Fibroblast of mammary gland (primary cell): Measurements from ENCODE around the gene CFAP69.
"Not testable (repeated sequence)": the region's sequence is repeated elsewhere in the genome, so short reads cannot be mapped to it uniquely, and the experiment has no call there.

Source experiments
- DNase-seq: peaks from one replicate; pipeline ENCODE4 v3.0.0-alpha.2; 2010; ENCODE audit warnings: low read depth
- H3K4me3 ChIP-seq: 2 replicates; pipeline ENCODE4 v1.5.1; 2011; ENCODE audit warnings: low read depth, mild to moderate bottlenecking, low read length, moderate library complexity; ENCODE audit not compliant: control insufficient read depth
- TF ChIP-seq, protein P1 (sequence below): conservative IDR thresholded peaks from 2 replicates; pipeline ENCODE4 v1.5.1; 2011; ENCODE audit warnings: low read depth, low read length, inconsistent platforms; ENCODE audit not compliant: control insufficient read depth, insufficient read depth

CFAP69 gene

DNA sequence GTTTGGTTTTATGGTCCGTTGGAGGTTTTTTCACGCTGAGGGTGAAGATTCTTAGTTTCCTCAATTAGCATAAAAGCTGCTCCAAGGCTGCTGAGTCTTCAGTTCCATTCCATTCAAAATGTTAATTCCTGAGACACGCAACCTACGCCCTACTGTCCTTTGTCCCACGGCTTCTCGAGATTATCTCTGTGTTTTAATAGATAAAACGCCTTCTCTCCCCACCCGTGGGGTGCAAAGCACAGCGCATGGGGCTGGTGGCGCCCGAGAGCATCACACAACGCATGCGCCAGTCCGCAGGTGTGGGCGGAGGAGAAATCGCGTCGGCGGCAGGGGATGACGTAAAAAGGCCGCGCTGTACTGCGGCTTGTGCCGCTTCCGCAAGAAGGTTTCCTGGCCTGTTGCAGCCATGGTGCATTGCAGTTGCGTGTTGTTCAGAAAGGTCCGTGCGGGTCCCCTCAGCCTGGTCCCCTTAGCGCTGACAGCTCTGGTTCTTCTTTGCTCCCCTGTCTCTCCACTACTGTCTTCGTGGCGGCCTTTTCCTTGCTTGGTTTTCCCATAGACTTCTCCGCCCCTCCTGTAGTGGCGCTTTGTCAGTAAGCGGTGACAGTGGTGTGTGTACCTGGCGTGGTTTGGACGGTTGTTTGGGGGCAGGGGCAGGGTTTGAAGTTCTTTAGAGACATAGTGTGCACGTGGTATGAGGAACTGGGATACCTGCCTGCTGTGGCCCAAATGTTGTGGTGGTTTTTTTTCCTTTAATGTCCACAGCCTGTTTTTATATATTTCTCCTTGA, 101.6 kb downstream of the CFAP69 start, which contains the start of gene GTPBP10:
Gene GTPBP10, plus strand, starts transcription at position 381 of the 790 bp plus-strand sequence. Its CDS starts 26 bp downstream, at position 407.
- peak within 1 kb of the TSS; percentile 98 for H3K4me3 ChIP-seq
- DNase-seq: peak; percentile 94
- TF ChIP-seq, protein P1, sequence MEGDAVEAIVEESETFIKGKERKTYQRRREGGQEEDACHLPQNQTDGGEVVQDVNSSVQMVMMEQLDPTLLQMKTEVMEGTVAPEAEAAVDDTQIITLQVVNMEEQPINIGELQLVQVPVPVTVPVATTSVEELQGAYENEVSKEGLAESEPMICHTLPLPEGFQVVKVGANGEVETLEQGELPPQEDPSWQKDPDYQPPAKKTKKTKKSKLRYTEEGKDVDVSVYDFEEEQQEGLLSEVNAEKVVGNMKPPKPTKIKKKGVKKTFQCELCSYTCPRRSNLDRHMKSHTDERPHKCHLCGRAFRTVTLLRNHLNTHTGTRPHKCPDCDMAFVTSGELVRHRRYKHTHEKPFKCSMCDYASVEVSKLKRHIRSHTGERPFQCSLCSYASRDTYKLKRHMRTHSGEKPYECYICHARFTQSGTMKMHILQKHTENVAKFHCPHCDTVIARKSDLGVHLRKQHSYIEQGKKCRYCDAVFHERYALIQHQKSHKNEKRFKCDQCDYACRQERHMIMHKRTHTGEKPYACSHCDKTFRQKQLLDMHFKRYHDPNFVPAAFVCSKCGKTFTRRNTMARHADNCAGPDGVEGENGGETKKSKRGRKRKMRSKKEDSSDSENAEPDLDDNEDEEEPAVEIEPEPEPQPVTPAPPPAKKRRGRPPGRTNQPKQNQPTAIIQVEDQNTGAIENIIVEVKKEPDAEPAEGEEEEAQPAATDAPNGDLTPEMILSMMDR: peak; percentile 62

DNA sequence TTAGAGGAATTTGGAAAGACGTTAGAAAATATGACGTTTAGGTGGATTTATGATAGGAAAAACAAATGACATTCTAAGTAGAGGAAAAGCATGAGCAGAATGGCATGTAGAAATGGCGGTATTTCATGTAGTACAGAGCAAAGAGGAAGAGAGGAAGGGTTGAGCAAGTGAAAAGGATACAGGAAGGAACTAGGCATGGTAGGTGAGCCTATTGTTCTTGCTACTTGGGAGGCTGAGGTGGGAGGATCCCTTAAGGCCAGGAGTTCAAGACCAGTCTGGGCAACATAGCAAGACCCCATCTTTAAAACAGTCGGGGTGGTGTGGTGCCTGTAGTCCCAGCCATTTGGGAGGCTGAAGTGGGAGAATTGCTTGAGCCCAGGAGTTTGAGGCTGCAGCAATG, 102.8 kb downstream of the CFAP69 start:
- DNase-seq: no peak
- TF ChIP-seq, protein P1: no peak
- H3K4me3 ChIP-seq: no peak overlapping the region

GRCh38 chr7:90349305-90349704, 104.3 kb downstream of the CFAP69 start:
- TF ChIP-seq, protein P1: no peak
- no peak for DNase-seq

DNA sequence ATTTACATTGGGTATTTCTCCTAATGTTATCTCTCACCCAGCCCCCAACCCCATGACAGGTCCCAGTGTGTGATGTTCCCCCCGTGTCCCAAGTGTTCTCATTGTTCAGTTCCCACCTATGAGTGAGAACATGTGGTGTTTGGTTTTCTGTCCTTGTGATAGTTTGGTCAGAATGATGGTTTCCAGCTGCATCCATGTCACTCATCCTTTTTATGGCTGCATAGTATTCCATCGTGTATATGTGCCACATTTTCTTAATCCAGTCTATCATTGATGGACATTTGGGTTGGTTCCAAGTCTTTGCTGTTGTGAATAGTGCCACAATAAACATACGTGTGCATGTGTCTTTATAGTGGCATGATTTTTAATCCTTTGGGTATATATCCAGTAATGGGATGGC, 105.1 kb downstream of the CFAP69 start:
- not testable (repeated sequence) for DNase-seq, H3K4me3 ChIP-seq

More at GRCh38 chr7:90349305-90349704, 104.3 kb downstream of the CFAP69 start:
- no peak overlapping the region for H3K4me3 ChIP-seq

DNA sequence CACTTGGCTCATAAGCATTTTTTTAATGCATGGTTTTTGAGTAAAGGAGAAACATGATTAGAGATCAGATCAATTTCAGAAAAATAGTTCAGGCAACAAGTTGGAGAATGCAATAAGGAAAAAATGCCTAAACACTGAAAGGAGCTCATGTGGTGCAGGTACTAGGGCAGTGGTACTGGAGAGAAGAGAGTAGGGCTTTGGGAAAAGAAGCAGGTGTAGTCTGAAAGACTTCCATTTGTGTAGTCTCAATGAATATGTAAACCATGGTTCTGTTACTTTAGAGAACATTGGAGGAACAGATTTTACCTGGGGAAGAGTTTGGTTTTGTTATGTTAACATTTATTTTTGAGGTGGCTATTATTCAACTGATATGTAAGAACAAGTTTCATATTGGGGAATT, 107.0 kb downstream of the CFAP69 start:
- TF ChIP-seq, protein P1: no peak
- no peak for DNase-seq
- no peak overlapping the region for H3K4me3 ChIP-seq
